BLaER1 (cell line): ENCODE data around the gene MRPL34.

Experiments used
- H3K27ac ChIP-seq: shearing (Covaris generic); formaldehyde crosslinking; 2 replicates; pipeline ENCODE4 v1.8.1; 2022
- H3K27me3 ChIP-seq: shearing (Covaris generic); formaldehyde crosslinking; 2 replicates; pipeline ENCODE4 v1.8.1; 2022
- H3K36me3 ChIP-seq: shearing (Covaris generic); formaldehyde crosslinking; 2 replicates; pipeline ENCODE4 v1.8.1; 2022
- H3K4me1 ChIP-seq: shearing (Covaris generic); formaldehyde crosslinking; 2 replicates; pipeline ENCODE4 v1.8.1; 2022
- H3K4me2 ChIP-seq: shearing (Covaris generic); formaldehyde crosslinking; 2 replicates; pipeline ENCODE4 v1.8.1; 2022
- H3K4me3 ChIP-seq: shearing (Covaris generic); formaldehyde crosslinking; 2 replicates; pipeline ENCODE4 v1.8.1; 2022
- H3K9ac ChIP-seq: shearing (Covaris generic); formaldehyde crosslinking; 2 replicates; pipeline ENCODE4 v1.8.1; 2022
- H3K9me3 ChIP-seq: shearing (Covaris generic); formaldehyde crosslinking; 2 replicates; pipeline ENCODE4 v1.8.1; 2022
- H4K20me1 ChIP-seq: shearing (Covaris generic); formaldehyde crosslinking; 2 replicates; pipeline ENCODE4 v1.8.1; 2022
- Cebpa-rat ChIP-seq: shearing (Covaris generic); IDR thresholded peaks from 2 replicates; pipeline ENCODE4 v1.8.1; 2022

MRPL34 gene

DNA sequence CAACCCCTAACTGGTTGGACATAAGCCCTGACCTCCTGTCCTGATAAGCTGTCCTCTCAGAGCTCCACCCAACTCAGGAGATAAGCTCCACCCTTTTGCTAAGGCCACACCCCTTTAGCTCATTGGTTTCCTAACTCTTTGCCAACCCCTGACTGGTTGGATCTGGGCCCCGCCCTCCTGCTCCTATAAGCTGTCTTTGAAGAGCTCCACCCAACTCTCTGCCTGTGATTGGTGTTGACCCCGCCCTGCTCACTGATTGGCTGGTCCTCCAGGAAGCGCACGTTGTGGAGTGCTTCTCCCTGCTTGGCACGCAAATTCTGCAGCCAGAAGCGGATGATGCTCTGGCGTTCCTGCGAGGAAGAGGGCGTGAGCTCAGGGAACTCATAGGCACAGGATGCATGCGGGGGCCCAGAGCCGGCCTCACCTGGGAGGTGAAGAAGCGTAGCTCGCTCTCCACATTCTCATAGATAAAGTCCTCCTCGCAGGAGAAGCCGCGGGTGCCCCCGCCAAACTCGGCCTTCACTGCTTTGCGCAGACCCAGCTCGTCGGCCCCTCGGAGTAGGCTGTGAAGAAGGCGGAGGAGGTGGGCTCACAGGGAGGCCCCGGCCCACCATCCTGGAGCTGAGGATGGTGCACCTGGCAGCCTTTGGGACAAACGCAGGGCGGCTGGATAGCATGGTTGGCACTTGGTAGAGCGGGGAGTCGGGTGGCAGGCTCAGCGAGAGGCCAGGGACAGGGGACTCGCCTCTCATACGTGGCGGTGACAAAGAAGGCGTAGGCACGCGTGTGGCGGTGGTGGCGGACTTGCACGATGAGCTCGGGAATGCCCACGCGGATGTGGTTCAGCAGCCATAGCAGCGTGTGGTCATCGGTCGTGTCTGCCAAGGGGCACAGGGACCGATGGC is 27.3 kb downstream of the MRPL34 start:
- Histone ChIP-seq H3K27ac (no peak overlapping the region), H3K9me3 (peaks cover 4% of the 10 kb centered on the region; the same call in 1 of the 2 replicates), H3K4me2 (peak overlapping the region; percentile 28), H3K27me3 (peaks cover 23% of the 10 kb centered on the region), H3K36me3 (peaks cover 20% of the 10 kb centered on the region), H3K4me1 (peaks cover 60% of the 10 kb centered on the region), H3K4me3 (no peak overlapping the region), H3K9ac (no peak overlapping the region), H4K20me1 (peaks cover 10% of the 10 kb centered on the region; the same call in 1 of the 2 replicates)
- TF ChIP-seq Cebpa-rat: no peak

DNA sequence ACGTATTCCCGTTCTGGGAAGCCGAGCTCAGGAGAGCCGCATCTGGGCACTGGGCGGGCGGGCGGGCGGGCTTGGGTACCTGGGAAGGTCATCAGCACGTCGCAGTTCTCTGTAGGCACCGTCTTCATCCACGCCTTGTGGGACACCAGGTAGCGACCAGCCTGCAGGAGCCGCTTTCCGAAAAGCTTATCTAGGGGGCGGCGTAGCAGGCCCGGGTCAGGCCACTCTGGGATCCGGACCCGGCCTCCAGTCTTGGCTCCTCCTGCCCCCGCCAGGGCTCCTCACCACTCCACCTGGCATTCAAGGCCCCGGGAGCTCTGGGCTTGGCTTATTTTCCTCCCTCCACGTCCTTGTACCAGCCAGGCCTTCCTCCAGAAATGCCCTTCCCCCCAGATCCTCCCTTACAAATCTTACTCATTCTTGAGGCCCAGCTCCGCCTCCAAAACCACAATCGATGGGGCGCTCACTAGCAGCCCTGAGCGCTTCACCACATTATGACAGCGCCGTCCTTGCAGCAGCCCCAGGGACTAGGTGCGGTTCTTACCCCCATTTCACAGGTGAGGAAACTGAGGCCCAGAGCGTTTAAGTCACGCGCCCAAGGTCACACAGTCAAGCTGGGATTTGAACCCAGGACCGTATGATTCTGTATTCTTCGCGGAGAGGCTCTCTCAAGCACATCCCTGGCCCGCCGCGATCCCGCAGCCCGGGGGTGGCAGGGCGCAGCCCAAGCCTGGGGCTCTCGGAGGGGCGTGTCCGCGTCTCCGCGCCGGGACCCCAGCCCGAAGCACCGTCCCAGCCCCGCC is 28.1 kb downstream of the MRPL34 start:
- H3K27ac ChIP-seq: peak overlapping the region; percentile 86
- H3K9me3 ChIP-seq: peaks cover 4% of the 10 kb centered on the region; the same call in 1 of the 2 replicates

DNA sequence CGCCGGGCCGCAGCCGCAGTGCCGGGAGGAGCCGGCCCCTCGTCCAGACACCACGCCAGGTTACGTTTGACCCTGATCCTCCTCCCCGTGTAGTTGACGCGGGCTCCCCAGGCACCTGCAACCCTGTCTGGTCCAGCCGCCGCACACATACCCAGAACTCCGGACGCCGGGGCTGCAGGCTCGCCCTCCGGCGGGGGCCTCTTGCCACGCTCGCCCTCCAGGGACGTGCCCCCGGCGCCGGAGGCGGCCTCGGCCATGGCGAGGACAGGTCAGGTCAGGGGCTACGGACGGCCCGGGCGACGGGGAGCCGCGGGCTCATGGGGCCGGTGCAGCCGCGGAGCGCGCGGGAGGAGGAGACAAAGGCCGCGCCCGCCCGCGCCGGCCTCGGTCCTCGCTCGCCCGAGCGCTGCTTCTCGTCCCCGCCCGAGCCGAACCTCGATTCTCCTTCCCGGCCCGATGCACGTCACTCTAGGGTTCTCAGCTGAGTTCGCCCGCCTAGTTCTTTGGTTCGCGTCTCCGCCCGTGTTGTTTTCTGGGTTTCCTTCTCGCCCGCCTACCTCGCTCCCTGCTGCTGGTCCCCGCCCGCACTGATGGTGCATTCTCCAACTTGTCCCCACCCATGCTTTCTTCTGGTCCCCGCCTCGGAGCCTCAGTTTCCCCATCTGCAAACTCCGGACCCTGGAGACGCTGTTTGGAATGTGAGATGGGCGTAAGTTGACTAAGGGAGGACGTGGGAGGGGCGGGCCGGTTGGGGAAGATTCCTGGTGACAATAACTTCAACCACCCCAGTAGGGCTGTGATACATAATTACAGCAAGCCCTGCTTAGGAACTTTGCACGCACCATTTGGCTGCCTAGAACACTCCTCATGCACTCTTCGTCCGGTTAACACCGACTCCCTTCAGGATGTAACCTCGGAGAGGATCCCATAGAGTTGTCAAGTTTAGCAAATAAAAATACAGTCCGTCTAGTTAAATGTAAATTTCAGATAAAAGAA is 29.0 kb downstream of the MRPL34 start, which contains the start of gene ANO8:
Gene ANO8, minus strand, starts transcription at position 442 of the 996 bp plus-strand sequence. Its CDS starts 185 bp downstream, at position 257.
- no peak for TF ChIP-seq Cebpa-rat
- peaks cover 55% of the 10 kb centered on the region for H3K4me1 ChIP-seq

More for the DNA sequence above, 28.1 kb downstream of the MRPL34 start:
- Histone ChIP-seq H4K20me1 (peaks cover 10% of the 10 kb centered on the region; the same call in 1 of the 2 replicates), H3K36me3 (peaks cover 23% of the 10 kb centered on the region), H3K4me1 (peaks cover 62% of the 10 kb centered on the region), H3K27me3 (peaks cover 21% of the 10 kb centered on the region), H3K9ac (peak overlapping the region; percentile 87), H3K4me3 (peak overlapping the region; percentile 91), H3K4me2 (peak overlapping the region; percentile 94)
- TF ChIP-seq Cebpa-rat: no peak

DNA sequence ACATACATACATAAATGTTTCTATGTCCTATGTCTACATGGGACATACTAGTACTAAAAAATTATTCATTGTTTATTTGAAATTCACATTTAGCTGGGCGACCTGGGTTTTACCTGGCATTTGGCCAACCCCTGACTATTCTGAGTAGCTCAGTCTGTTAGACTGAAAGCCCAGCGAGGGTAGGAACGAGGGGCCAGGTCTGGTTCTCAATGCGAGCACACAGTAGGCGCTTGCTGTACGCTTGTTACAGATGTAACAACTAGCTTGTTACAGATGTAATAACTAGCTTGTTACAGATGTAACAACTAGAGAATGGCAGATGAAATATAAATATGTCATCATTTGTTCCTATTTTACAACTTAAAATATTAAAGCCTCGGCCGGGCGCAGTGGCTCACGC is 29.9 kb downstream of the MRPL34 start:
- H3K9me3 ChIP-seq: peaks cover 4% of the 10 kb centered on the region; the same call in 1 of the 2 replicates
- H3K9ac ChIP-seq: no peak overlapping the region
- H3K27me3 ChIP-seq: peaks cover 4% of the 10 kb centered on the region; the same call in 1 of the 2 replicates
- TF ChIP-seq Cebpa-rat: no peak
- no peak overlapping the region for H3K4me3 ChIP-seq
- peaks cover 46% of the 10 kb centered on the region for H3K4me1 ChIP-seq
- H4K20me1 ChIP-seq: no peaks in the 10 kb centered on the region
- peak overlapping the region; percentile 94 for H3K4me2 ChIP-seq
- no peak overlapping the region for H3K27ac ChIP-seq
- peaks cover 25% of the 10 kb centered on the region for H3K36me3 ChIP-seq

More for the DNA sequence above, 29.0 kb downstream of the MRPL34 start, which contains the start of gene ANO8:
- H3K27ac ChIP-seq: peak within 1 kb of the TSS; percentile 86
- H3K36me3 ChIP-seq: peaks cover 29% of the 10 kb centered on the region
- H3K9ac ChIP-seq: peak within 1 kb of the TSS; percentile 87
- peaks cover 4% of the 10 kb centered on the region; the same call in 1 of the 2 replicates for H3K9me3 ChIP-seq
- H3K27me3 ChIP-seq: peaks cover 12% of the 10 kb centered on the region; the same call in 1 of the 2 replicates
- peak within 1 kb of the TSS; percentile 91 for H3K4me3 ChIP-seq
- H3K4me2 ChIP-seq: peak within 1 kb of the TSS; percentile 94
- H4K20me1 ChIP-seq: peaks cover 8% of the 10 kb centered on the region; the same call in 1 of the 2 replicates

DNA sequence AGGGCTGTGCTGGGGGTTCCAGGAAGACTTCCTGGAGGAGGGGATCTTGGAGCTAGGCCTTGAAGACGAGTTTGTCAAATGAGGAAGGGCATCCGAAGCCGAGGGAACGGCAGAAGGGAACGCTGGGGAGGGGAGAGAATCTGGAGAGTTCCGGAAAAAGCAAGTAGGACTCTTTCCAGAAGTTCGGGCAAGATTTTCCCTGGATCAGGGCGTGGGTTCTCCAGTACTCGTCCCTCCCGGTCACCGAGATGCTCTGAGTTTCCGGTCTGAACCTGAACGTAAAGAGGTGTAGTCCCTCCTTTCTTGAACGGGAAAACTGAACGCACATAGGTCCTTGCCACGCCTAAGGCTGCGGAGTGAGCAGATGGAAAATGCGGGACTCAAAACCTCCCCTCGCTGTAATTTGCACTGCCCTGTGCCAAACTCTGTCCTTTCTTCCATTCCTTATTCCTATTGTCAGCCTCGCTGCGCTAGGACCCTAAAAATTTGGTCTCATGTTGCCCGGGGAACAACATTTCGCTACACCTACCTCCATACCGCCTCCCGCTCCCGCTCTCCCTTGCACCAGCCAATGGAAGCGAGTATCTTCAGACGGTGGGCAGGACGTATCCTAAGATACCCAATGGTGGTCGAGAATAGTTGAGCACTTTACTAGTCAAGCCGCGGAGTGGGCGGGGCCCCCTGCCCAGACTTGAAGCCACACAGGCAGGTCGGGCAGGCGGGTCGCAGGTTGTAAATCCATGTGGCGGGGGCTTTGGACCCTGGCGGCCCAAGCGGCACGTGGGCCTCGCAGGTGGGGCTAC is 31.4 kb downstream of the MRPL34 start, which contains the start of gene GTPBP3:
Gene GTPBP3, plus strand, starts transcription at position 682 of the 803 bp plus-strand sequence. Its CDS starts 59 bp downstream, at position 741.
- no peak for TF ChIP-seq Cebpa-rat
- peak within 1 kb of the TSS; percentile 84 for H3K27ac ChIP-seq
- H3K4me3 ChIP-seq: peak within 1 kb of the TSS; percentile 75
- peak within 1 kb of the TSS; percentile 87 for H3K9ac ChIP-seq
- H3K36me3 ChIP-seq: peaks cover 29% of the 10 kb centered on the region
- H4K20me1 ChIP-seq: no peaks in the 10 kb centered on the region
- H3K27me3 ChIP-seq: no peaks in the 10 kb centered on the region
- peak within 1 kb of the TSS; percentile 99 for H3K4me2 ChIP-seq
- H3K4me1 ChIP-seq: peaks cover 40% of the 10 kb centered on the region
- peaks cover 4% of the 10 kb centered on the region; the same call in 1 of the 2 replicates for H3K9me3 ChIP-seq

DNA sequence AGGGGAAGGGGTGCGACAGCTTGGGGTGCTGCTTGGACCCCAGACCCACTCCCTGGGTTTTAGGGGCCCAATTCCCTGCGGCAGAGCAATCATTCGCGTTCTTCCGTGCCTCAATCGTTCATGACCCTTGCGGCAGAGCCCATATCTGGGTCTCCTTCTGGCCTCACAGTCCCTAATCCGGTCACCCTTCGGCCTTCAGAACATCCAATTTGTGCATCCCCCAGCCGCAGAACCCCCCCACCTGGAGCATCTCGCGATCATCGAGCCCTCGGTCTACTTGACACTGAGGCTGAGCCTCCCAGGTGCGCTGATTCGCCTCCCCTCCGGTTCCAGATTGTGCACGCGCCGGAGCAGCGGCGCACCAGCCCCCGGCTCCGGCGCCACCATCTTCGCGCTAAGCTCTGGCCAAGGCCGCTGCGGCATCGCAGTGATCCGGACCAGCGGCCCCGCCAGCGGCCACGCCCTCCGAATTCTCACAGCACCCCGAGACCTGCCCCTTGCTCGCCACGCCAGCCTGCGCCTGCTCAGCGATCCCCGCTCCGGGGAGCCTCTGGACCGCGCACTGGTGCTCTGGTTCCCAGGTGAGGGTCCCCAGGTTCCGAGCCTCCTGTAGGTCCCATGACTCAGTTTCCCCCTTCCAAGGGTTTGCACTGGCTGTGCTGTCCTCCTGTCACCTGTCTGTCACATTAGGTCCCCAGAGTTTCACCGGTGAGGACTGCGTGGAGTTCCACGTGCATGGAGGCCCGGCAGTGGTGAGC is 32.2 kb downstream of the MRPL34 start:
- H3K36me3 ChIP-seq: peaks cover 33% of the 10 kb centered on the region
- peaks cover 1% of the 10 kb centered on the region; the same call in 1 of the 2 replicates for H3K9me3 ChIP-seq
- H3K27ac ChIP-seq: peak overlapping the region; percentile 84
- peak overlapping the region; percentile 99 for H3K4me2 ChIP-seq
- TF ChIP-seq Cebpa-rat: no peak
- no peaks in the 10 kb centered on the region for H3K27me3 ChIP-seq
- no peaks in the 10 kb centered on the region for H4K20me1 ChIP-seq
- H3K4me3 ChIP-seq: peak overlapping the region; percentile 75
- peak overlapping the region; percentile 87 for H3K9ac ChIP-seq
- H3K4me1 ChIP-seq: peaks cover 38% of the 10 kb centered on the region

DNA sequence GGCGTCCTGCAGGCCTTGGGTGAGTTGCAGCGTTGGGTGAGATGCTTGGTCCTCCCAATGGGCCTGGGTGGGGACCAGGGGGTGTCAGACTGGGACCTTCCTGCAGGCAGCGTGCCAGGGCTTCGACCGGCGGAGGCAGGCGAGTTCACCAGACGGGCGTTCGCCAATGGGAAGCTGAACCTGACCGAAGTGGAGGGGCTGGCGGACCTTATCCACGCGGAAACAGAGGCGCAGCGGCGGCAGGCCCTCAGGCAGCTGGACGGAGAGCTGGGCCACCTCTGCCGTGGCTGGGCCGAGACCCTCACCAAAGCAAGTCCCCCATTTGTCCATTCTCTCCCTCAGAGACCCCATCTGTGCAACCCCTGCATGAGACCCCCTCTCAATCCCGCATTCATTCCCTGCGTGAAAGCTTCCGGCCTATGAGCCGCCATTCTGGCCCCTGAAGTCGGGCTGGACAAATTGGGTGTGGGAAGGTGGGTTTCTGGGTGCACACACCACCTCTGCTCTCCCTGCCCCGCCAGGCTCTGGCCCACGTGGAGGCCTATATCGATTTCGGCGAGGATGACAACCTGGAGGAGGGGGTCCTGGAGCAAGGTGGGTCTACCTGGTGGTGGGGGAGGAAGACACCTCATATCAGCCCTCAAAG is 32.9 kb downstream of the MRPL34 start:
- no peaks in the 10 kb centered on the region for H3K9me3 ChIP-seq
- no peak for TF ChIP-seq Cebpa-rat
- H3K36me3 ChIP-seq: peaks cover 36% of the 10 kb centered on the region
- no peaks in the 10 kb centered on the region for H3K27me3 ChIP-seq
- peak overlapping the region; percentile 84 for H3K27ac ChIP-seq
- peak overlapping the region; percentile 87 for H3K9ac ChIP-seq
- peak overlapping the region; percentile 75 for H3K4me3 ChIP-seq
- H4K20me1 ChIP-seq: no peaks in the 10 kb centered on the region
- peak overlapping the region; percentile 99 for H3K4me2 ChIP-seq
- H3K4me1 ChIP-seq: peaks cover 34% of the 10 kb centered on the region
